ENCODE data around the gene CR1L.
A peak's percentile ranks its signal among the peaks of the same experiment; 100 is the strongest.
"Not testable (repeated sequence)": the region's sequence is repeated elsewhere in the genome, so short reads cannot be mapped to it uniquely, and the experiment has no call there.

The CR1L gene

GRCh38 chr1:207690551-207690950 lies 45.6 kb downstream of the CR1L start:
- DNase-seq = not testable (repeated sequence)

GRCh38 chr1:207691010-207691409 lies 46.1 kb downstream of the CR1L start:
- DNase-seq = no peak

- no peak for DNase-seq
Measured at GRCh38 chr1:207691841-207692240, 46.9 kb downstream of the CR1L start.

GRCh38 chr1:207692291-207692690 lies 47.4 kb downstream of the CR1L start:
- DNase-seq = not testable (repeated sequence)

- no peak for DNase-seq
Measured at GRCh38 chr1:207695891-207696290, 51.0 kb downstream of the CR1L start.

GRCh38 chr1:207698822-207699483 lies 54.0 kb downstream of the CR1L start:
- peak; percentile 26 for DNase-seq

GRCh38 chr1:207702317-207702716 lies 57.4 kb downstream of the CR1L start:
- no peak for DNase-seq

GRCh38 chr1:207703712-207704111 lies 58.8 kb downstream of the CR1L start:
- no peak for DNase-seq

GRCh38 chr1:207708004-207708403 lies 63.1 kb downstream of the CR1L start:
- DNase-seq = not testable (repeated sequence)

GRCh38 chr1:207711285-207711684 lies 66.4 kb downstream of the CR1L start:
- DNase-seq = peak; percentile 7

GRCh38 chr1:207712701-207713100 lies 67.8 kb downstream of the CR1L start:
- not testable (repeated sequence) for DNase-seq

GRCh38 chr1:207713529-207713928 lies 68.6 kb downstream of the CR1L start:
- peak; percentile 6 for DNase-seq

GRCh38 chr1:207719234-207719633 lies 74.3 kb downstream of the CR1L start:
- no peak for DNase-seq

GRCh38 chr1:207728200-207728858 lies 83.4 kb downstream of the CR1L start:
- DNase-seq = not testable (repeated sequence)

GRCh38 chr1:207737503-207738157 lies 92.7 kb downstream of the CR1L start:
- not testable (repeated sequence) for DNase-seq

- peak; percentile 43 for DNase-seq
Measured at GRCh38 chr1:207738158-207738659, 93.3 kb downstream of the CR1L start.

- no peak for DNase-seq
Measured at GRCh38 chr1:207740207-207740606, 95.3 kb downstream of the CR1L start.

GRCh38 chr1:207742850-207743555 lies 98.1 kb downstream of the CR1L start:
- DNase-seq = no peak

- no peak for DNase-seq
Measured at GRCh38 chr1:207744000-207744534, 99.1 kb downstream of the CR1L start.

- no peak for DNase-seq
Measured at GRCh38 chr1:207745285-207745684, 100.4 kb downstream of the CR1L start.

- DNase-seq = no peak
Measured at GRCh38 chr1:207745839-207746767, 101.2 kb downstream of the CR1L start.

Data from CD4-positive, alpha-beta T cell treated with Interleukin-17A for 1 hour (primary cell).